A673 (cell line): Measurements from ENCODE around the gene PDE6B. TPM values are rescaled to one million over a fixed set of nuclear protein-coding genes. Genes with fewer than 3 reads are reported as not detected.

Source experiments
- BruUV-seq: library from RNA; stranded (reverse); fragments of 400-500 nt; replicated peaks from 2 replicates; lab custom pipeline; 2021; lab: Mats Ljungman, UMichigan
- CTCF ChIA-PET: fragments of 300-600 bp; sonication (Branson Sonifier 250); formaldehyde crosslinking; loops from one replicate; lab custom pipeline; 2022; ENCODE audit warnings: antibody characterized with exemption; lab: Charles Lee
- POLR2A ChIA-PET: fragments of 300-600 bp; sonication (Branson Sonifier 250); formaldehyde crosslinking; loops from one replicate; lab custom pipeline; 2022; ENCODE audit warnings: antibody characterized with exemption; ENCODE audit not compliant: low non-redundant PET; lab: Charles Lee
- DNase-seq: peaks from one replicate; pipeline ENCODE4 v3.0.0-alpha.2; 2015; ENCODE audit warnings: low spot score
- H3K27ac ChIP-seq: fragments of 200-600 bp; sonication (generic); 2 replicates; pipeline ENCODE4 v1.5.1; 2016; ENCODE audit warnings: mixed run types, low read depth, mild to moderate bottlenecking, mixed read lengths, antibody characterized with exemption, low read length; ENCODE audit not compliant: poor library complexity, severe bottlenecking
- H3K27me3 ChIP-seq: fragments of 200-600 bp; sonication (generic); replicated peaks from 2 replicates; pipeline ENCODE4 v1.6.1; 2017; ENCODE audit warnings: mixed run types, low read depth, mild to moderate bottlenecking, mixed read lengths, antibody characterized with exemption, low read length; ENCODE audit not compliant: insufficient read depth, poor library complexity
- H3K36me3 ChIP-seq: fragments of 200-600 bp; sonication (generic); 2 replicates; pipeline ENCODE4 v1.6.1; 2016; ENCODE audit warnings: mixed run types, mild to moderate bottlenecking, mixed read lengths, antibody characterized with exemption, low read length; ENCODE audit not compliant: insufficient read depth, poor library complexity, severe bottlenecking
- H3K4me1 ChIP-seq: fragments of 200-600 bp; sonication (generic); 2 replicates; pipeline ENCODE4 v1.6.1; 2017; ENCODE audit warnings: mixed run types, mild to moderate bottlenecking, mixed read lengths, antibody characterized with exemption, low read length; ENCODE audit not compliant: insufficient read depth, poor library complexity, severe bottlenecking
- H3K4me3 ChIP-seq: fragments of 200-600 bp; sonication (generic); 2 replicates; pipeline ENCODE4 v1.5.1; 2016; ENCODE audit warnings: low read depth, mixed run types, mild to moderate bottlenecking, mixed read lengths, low read length; ENCODE audit not compliant: poor library complexity, severe bottlenecking
- H3K9me3 ChIP-seq: fragments of 200-600 bp; sonication (generic); 2 replicates; pipeline ENCODE4 v1.6.1; 2016; ENCODE audit warnings: mixed run types, low read depth, mild to moderate bottlenecking, mixed read lengths, antibody characterized with exemption, low read length; ENCODE audit not compliant: poor library complexity, severe bottlenecking
- EZH2 ChIP-seq: fragments of 200-600 bp; sonication (generic); IDR thresholded peaks from 2 replicates; pipeline ENCODE4 v1.6.1; 2017; ENCODE audit warnings: borderline replicate concordance, low read depth, mild to moderate bottlenecking, mixed read lengths, antibody characterized with exemption, low read length; ENCODE audit not compliant: poor library complexity, severe bottlenecking
- intact Hi-C: fragments of 100-400 bp; cut with micrococcal nuclease; formaldehyde crosslinking; loops from one replicate; pipeline ENCODE4 v1.10.0; 2022; ENCODE audit not compliant: unreplicated experiment
- total RNA-seq: library from RNA; stranded (reverse); gene quantifications from 2 replicates; pipeline ENCODE4 v1.2.3, GENCODE V29; 2021
- TF ChIP-seq, protein P1 (sequence below): fragments of 300-800, 200-600 bp; sonication (generic); conservative IDR thresholded peaks from 2 replicates; pipeline ENCODE4 v1.5.1; 2017; ENCODE audit warnings: low read depth, mild to moderate bottlenecking, antibody characterized with exemption, low read length, moderate library complexity, mixed read lengths

Gene PDE6B
- total RNA-seq, 1 experiment from 2014 or later: 10.4 TPM

DNA sequence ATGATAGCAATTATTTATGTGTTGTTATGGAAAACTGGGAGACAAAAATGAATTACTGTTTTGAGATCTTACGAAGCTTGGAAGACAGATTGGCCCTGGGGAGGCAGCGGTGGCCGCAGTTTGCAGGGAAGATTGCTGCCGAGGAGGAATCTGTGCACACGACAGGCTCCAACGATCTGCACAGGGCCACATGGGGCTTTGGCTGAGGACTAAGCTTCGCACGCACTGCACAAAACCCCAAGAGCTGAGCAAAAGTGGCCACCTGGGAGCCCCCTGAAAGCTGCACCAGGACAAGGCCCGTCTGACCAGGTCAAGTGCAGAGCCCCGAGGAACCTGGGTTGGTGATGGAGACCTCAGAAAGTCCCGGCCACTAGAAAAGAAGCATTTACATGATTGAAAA, 5.2 kb upstream of the PDE6B start:
- BruUV-seq: no TSS peak
- POLR2A ChIA-PET: no interaction called here
- no peaks in the 10 kb centered on the region for H3K36me3 ChIP-seq
- no peaks in the 10 kb centered on the region for H3K4me1 ChIP-seq
- TF ChIP-seq, protein P1, sequence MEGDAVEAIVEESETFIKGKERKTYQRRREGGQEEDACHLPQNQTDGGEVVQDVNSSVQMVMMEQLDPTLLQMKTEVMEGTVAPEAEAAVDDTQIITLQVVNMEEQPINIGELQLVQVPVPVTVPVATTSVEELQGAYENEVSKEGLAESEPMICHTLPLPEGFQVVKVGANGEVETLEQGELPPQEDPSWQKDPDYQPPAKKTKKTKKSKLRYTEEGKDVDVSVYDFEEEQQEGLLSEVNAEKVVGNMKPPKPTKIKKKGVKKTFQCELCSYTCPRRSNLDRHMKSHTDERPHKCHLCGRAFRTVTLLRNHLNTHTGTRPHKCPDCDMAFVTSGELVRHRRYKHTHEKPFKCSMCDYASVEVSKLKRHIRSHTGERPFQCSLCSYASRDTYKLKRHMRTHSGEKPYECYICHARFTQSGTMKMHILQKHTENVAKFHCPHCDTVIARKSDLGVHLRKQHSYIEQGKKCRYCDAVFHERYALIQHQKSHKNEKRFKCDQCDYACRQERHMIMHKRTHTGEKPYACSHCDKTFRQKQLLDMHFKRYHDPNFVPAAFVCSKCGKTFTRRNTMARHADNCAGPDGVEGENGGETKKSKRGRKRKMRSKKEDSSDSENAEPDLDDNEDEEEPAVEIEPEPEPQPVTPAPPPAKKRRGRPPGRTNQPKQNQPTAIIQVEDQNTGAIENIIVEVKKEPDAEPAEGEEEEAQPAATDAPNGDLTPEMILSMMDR: no peak
- TF ChIP-seq EZH2: no peak
- intact Hi-C loops: no loop called here
- CTCF ChIA-PET: no interaction called here
- no peaks in the 10 kb centered on the region for H3K27me3 ChIP-seq
- no peak for DNase-seq
- no peaks in the 10 kb centered on the region for H3K9me3 ChIP-seq
- no peak overlapping the region for H3K4me3 ChIP-seq
- no peak overlapping the region for H3K27ac ChIP-seq

DNA sequence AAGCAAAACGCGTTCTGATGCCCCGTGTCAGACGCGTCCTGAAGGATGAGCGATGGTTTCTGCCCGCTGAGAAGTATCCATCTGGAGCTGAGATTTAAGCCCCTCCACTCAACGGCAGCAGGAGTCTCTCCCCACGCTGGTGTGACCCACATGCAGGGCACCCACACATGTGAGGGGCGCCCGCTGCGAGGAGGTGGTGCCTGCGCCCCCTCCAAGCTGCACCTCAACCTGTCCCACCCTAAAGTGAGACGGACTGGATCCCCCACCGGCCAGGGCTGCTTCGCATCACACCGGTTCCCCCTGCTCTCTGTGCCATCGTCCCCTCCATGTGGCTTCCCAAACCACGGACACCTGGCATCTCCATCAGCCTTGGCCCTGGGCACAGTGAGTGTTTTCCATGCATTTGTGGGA, 4.5 kb upstream of the PDE6B start:
- no TSS peak for BruUV-seq
- ChIA-PET CTCF (no interaction called here), POLR2A (no interaction called here)
- no peak for DNase-seq
- Histone ChIP-seq H3K9me3 (no peaks in the 10 kb centered on the region), H3K27me3 (no peaks in the 10 kb centered on the region), H3K4me1 (no peaks in the 10 kb centered on the region), H3K27ac (no peak overlapping the region), H3K36me3 (no peaks in the 10 kb centered on the region), H3K4me3 (no peak overlapping the region)
- TF ChIP-seq, protein P1: no peak
- intact Hi-C loops: no loop called here

DNA sequence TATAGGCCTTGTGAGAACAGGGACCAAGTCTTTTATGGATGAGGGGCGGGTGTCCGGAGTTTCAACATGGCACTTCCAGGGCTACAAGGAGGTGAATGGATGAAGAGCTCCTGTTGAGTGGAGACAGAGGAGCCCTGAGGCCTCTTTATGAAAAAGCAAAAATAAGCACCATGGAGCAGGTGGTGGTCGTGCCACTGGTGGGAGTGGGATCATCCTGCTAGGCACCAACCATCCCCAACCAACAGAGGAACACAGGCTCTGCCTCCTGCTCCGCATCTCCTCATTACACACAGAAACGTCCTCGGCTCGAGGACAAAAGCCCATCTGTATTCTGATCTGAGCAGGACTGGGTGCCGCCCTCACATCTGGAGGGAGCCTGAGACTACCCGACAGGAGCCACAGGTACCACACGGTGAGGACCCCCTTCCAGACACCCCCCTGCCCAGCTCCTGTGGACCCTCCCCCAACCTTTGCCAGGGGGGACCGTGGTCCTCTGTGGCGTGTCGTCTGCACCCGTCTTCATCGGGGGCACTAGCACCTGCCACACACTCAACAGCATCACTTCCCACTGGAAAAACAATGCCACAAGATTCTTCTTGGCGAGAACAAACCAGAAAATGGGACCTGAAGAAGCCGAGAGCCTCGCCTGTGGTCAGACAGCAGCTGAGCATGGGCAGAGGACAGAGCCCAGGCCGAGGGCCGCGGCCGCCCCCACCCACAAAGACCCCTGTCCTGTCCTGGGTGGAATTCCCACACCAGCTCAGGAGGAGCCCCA, 3.9 kb upstream of the PDE6B start:
- TF ChIP-seq EZH2: no peak
- TF ChIP-seq, protein P1: no peak
- Histone ChIP-seq H3K9me3 (no peaks in the 10 kb centered on the region), H3K4me3 (no peak overlapping the region), H3K27me3 (no peaks in the 10 kb centered on the region), H3K27ac (no peak overlapping the region), H3K4me1 (no peaks in the 10 kb centered on the region), H3K36me3 (no peaks in the 10 kb centered on the region)
- POLR2A ChIA-PET: no interaction called here
- CTCF ChIA-PET: no interaction called here
- BruUV-seq: no TSS peak
- no peak for DNase-seq
- intact Hi-C loops: no loop called here
